ENCODE results near the gene OGFOD3. TPM values are rescaled to one million over a fixed set of nuclear protein-coding genes. Genes with fewer than 3 reads are reported as not detected.
A peak's percentile ranks its signal among the peaks of the same experiment; 100 is the strongest.
"Not testable (repeated sequence)": the region's sequence is repeated elsewhere in the genome, so short reads cannot be mapped to it uniquely, and the experiment has no call there.

OGFOD3 gene
- 11.2 TPM for total RNA-seq
- polyA plus RNA-seq: 14.1 TPM
- long read RNA-seq, donor 1: 0 reads
- long read RNA-seq, donor 2, full-length matches to known transcripts: 12 of 25 reads
- long read RNA-seq, donor 2, partial matches to known transcripts: 13 of 25 reads
- long read RNA-seq, donor 2, other reads (novel, unspliced or antisense): 0 of 25 reads
- long read RNA-seq, donor 3, full-length matches to known transcripts: 6 of 12 reads
- long read RNA-seq, donor 3, partial matches to known transcripts: 6 of 12 reads
- long read RNA-seq, donor 3, other reads (novel, unspliced or antisense): 0 of 12 reads
- long read RNA-seq, donor 4, full-length matches to known transcripts: 8 of 8 reads
- long read RNA-seq, donor 4, partial matches to known transcripts: 0 of 8 reads
- long read RNA-seq, donor 4, other reads (novel, unspliced or antisense): 0 of 8 reads
- long read RNA-seq, donor 5, full-length matches to known transcripts: 5 of 166 reads
- long read RNA-seq, donor 5, partial matches to known transcripts: 92 of 166 reads
- long read RNA-seq, donor 5, other reads (novel, unspliced or antisense): 69 of 166 reads
- long read RNA-seq, donor 6, partial matches to known transcripts: 11 of 15 reads
- long read RNA-seq, donor 6, other reads (novel, unspliced or antisense): 0 of 15 reads
- long read RNA-seq, donor 7, full-length matches to known transcripts: 3 of 3 reads
- long read RNA-seq, donor 7, partial matches to known transcripts: 0 of 3 reads
- long read RNA-seq, donor 7, other reads (novel, unspliced or antisense): 0 of 3 reads
- long read RNA-seq, donor 8, full-length matches to known transcripts: 5 of 5 reads
- long read RNA-seq, donor 8, partial matches to known transcripts: 0 of 5 reads
- long read RNA-seq, donor 8, other reads (novel, unspliced or antisense): 0 of 5 reads
- long read RNA-seq, donor 9, full-length matches to known transcripts: 3 of 3 reads
- long read RNA-seq, donor 9, partial matches to known transcripts: 0 of 3 reads
- long read RNA-seq, donor 9, other reads (novel, unspliced or antisense): 0 of 3 reads
- long read RNA-seq, donor 10, full-length matches to known transcripts: 4 of 4 reads
- long read RNA-seq, donor 10, partial matches to known transcripts: 0 of 4 reads
- long read RNA-seq, donor 10, other reads (novel, unspliced or antisense): 0 of 4 reads

GRCh38 chr17:82418001-82418986, at the start of gene OGFOD3, which contains the start of gene HEXD:
OGFOD3 (minus strand) TSS chr17:82418586; CDS start chr17:82418485, 101 bp downstream.
HEXD (plus strand) TSS chr17:82418347; CDS start chr17:82419800, 1,453 bp downstream.
- Histone ChIP-seq H3K4me3 (ENCODE audit: low read length in 2 of 2) (peak within 1 kb of the TSS; percentile 64 to 99), H3K27me3 (ENCODE audit: control insufficient read depth in 2 of 2, insufficient read depth in 1 of 2, low read length in 1 of 2) (no peaks in the 10 kb centered on the region), H3K4me1 (ENCODE audit: control insufficient read depth in 2 of 2, insufficient read depth in 2 of 2, low read length in 2 of 2) (peaks cover 17 to 22% of the 10 kb centered on the region in 2 donors), H3K9me3 (ENCODE audit: control insufficient read depth in 2 of 2, insufficient read depth in 1 of 2, low read length in 1 of 2) (peaks cover 1 to 5% of the 10 kb centered on the region in 2 donors), H3K36me3 (ENCODE audit: control insufficient read depth in 2 of 2, insufficient read depth in 2 of 2, low read length in 1 of 2) (peaks cover under 1 to 7% of the 10 kb centered on the region in 2 donors), H3K27ac (ENCODE audit: low read depth in 1 of 2, low read length in 1 of 2) (peak within 1 kb of the TSS; percentile 68 to 97)
- WGBS: 2% methylated on average over 108 of the region's 108 CpGs
- peak in 8 of 9 donors; percentile 43 to 94 (median 82) for DNase-seq (ENCODE audit: low read depth in 6 of 9, low spot score in 9 of 9)

DNA sequence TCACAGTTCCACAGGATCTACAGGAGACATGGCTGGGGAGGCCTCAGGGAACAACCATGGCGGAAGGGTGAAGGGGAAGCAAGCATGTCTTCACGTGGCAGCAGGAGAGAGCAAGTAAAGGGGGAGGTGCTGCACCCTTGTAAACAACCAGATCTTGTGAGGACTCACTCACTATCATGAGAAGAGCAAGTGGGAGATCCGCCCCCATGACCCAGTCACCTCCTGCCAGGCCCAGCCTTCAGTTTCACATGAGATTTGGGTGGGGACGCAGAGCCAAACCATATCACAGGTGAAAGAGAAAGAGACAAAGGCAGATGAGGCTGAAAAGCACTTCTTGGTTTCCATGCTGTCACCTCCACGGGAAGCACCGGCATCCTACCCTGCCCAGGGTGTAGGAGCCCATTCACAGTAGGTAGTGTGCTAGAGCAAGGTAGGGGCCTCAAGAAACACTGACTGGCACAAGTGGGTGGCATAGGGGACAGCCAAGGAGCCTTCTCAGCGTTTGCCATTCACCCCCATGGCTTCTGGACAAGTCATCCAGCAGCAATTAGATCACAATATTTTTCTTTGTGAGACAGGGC, 46.7 kb upstream of the OGFOD3 start:
- Histone ChIP-seq H3K27ac (ENCODE audit: low read depth in 1 of 2, low read length in 1 of 2) (no peak overlapping the region), H3K36me3 (ENCODE audit: control insufficient read depth in 2 of 2, insufficient read depth in 2 of 2, low read length in 1 of 2) (peaks cover 90 to 97% of the 10 kb centered on the region in 2 donors), H3K27me3 (ENCODE audit: control insufficient read depth in 2 of 2, insufficient read depth in 1 of 2, low read length in 1 of 2) (no peaks in the 10 kb centered on the region), H3K4me3 (ENCODE audit: low read length in 2 of 2) (no peak overlapping the region), H3K9me3 (ENCODE audit: control insufficient read depth in 2 of 2, insufficient read depth in 1 of 2, low read length in 1 of 2) (no peaks in the 10 kb centered on the region), H3K4me1 (ENCODE audit: control insufficient read depth in 2 of 2, insufficient read depth in 2 of 2, low read length in 2 of 2) (peaks cover 0 to 3% of the 10 kb centered on the region in 2 donors)
- DNase-seq (ENCODE audit: low read depth in 6 of 9, low spot score in 9 of 9): no peak
- 97% methylated on average over 7 of the region's 7 CpGs for WGBS

DNA sequence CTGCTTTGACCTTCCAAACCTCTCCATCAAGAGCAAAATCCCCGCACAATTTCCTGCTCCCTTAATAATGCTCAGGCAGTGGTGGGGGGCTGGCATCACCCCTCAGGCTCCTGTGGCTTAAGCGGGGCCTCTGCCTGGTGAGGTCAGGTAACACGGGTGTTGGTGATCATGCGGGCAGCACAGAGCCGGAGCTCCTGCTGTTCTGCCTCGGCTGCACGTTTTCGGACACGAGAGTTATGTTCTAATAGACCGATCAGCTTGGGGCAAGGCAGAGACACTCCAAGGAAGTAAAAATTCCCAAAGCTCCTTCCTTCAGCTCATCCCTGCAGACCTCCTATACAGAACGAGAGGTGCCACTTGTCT, 46.2 kb upstream of the OGFOD3 start:
- H3K36me3 ChIP-seq (ENCODE audit: control insufficient read depth in 2 of 2, insufficient read depth in 2 of 2, low read length in 1 of 2): peaks cover 87 to 95% of the 10 kb centered on the region in 2 donors
- H3K27me3 ChIP-seq (ENCODE audit: control insufficient read depth in 2 of 2, insufficient read depth in 1 of 2, low read length in 1 of 2): no peaks in the 10 kb centered on the region
- peaks cover under 1 to 7% of the 10 kb centered on the region in 2 donors for H3K4me1 ChIP-seq (ENCODE audit: control insufficient read depth in 2 of 2, insufficient read depth in 2 of 2, low read length in 2 of 2)
- no peaks in the 10 kb centered on the region for H3K9me3 ChIP-seq (ENCODE audit: control insufficient read depth in 2 of 2, insufficient read depth in 1 of 2, low read length in 1 of 2)
- no peak overlapping the region for H3K4me3 ChIP-seq (ENCODE audit: low read length in 2 of 2)
- no peak for DNase-seq (ENCODE audit: low read depth in 6 of 9, low spot score in 9 of 9)
- no peak overlapping the region for H3K27ac ChIP-seq (ENCODE audit: low read depth in 1 of 2, low read length in 1 of 2)
- WGBS: 98% methylated on average over 11 of the region's 11 CpGs

GRCh38 chr17:82463925-82464566, 45.7 kb upstream of the OGFOD3 start:
- peaks cover 6 to 11% of the 10 kb centered on the region in 2 donors for H3K4me1 ChIP-seq (ENCODE audit: control insufficient read depth in 2 of 2, insufficient read depth in 2 of 2, low read length in 2 of 2)
- peaks cover 82 to 91% of the 10 kb centered on the region in 2 donors for H3K36me3 ChIP-seq (ENCODE audit: control insufficient read depth in 2 of 2, insufficient read depth in 2 of 2, low read length in 1 of 2)
- 95% methylated on average over 7 of the region's 7 CpGs for WGBS
- no peak for DNase-seq (ENCODE audit: low read depth in 6 of 9, low spot score in 9 of 9)
- H3K9me3 ChIP-seq (ENCODE audit: control insufficient read depth in 2 of 2, insufficient read depth in 1 of 2, low read length in 1 of 2): no peaks in the 10 kb centered on the region
- no peaks in the 10 kb centered on the region for H3K27me3 ChIP-seq (ENCODE audit: control insufficient read depth in 2 of 2, insufficient read depth in 1 of 2, low read length in 1 of 2)
- H3K4me3 ChIP-seq (ENCODE audit: low read length in 2 of 2): no peak overlapping the region
- no peak overlapping the region for H3K27ac ChIP-seq (ENCODE audit: low read depth in 1 of 2, low read length in 1 of 2)

GRCh38 chr17:82463391-82463790, 45.0 kb upstream of the OGFOD3 start:
- Histone ChIP-seq H3K9me3 (ENCODE audit: control insufficient read depth in 2 of 2, insufficient read depth in 1 of 2, low read length in 1 of 2) (no peaks in the 10 kb centered on the region), H3K36me3 (ENCODE audit: control insufficient read depth in 2 of 2, insufficient read depth in 2 of 2, low read length in 1 of 2) (peaks cover 77 to 84% of the 10 kb centered on the region in 2 donors), H3K27me3 (ENCODE audit: control insufficient read depth in 2 of 2, insufficient read depth in 1 of 2, low read length in 1 of 2) (no peaks in the 10 kb centered on the region), H3K4me3 (ENCODE audit: low read length in 2 of 2) (no peak overlapping the region), H3K27ac (ENCODE audit: low read depth in 1 of 2, low read length in 1 of 2) (no peak overlapping the region), H3K4me1 (ENCODE audit: control insufficient read depth in 2 of 2, insufficient read depth in 2 of 2, low read length in 2 of 2) (peaks cover 6 to 11% of the 10 kb centered on the region in 2 donors)
- 97% methylated on average over 6 of the region's 6 CpGs for WGBS
- no peak for DNase-seq (ENCODE audit: low read depth in 6 of 9, low spot score in 9 of 9)

- no peaks in the 10 kb centered on the region for H3K9me3 ChIP-seq (ENCODE audit: control insufficient read depth in 2 of 2, insufficient read depth in 1 of 2, low read length in 1 of 2)
- no peak for DNase-seq (ENCODE audit: low read depth in 6 of 9, low spot score in 9 of 9)
- peaks cover 13 to 18% of the 10 kb centered on the region in 2 donors for H3K4me1 ChIP-seq (ENCODE audit: control insufficient read depth in 2 of 2, insufficient read depth in 2 of 2, low read length in 2 of 2)
- 92% methylated on average over 10 of the region's 10 CpGs for WGBS
- peaks cover 67 to 70% of the 10 kb centered on the region in 2 donors for H3K36me3 ChIP-seq (ENCODE audit: control insufficient read depth in 2 of 2, insufficient read depth in 2 of 2, low read length in 1 of 2)
- H3K27me3 ChIP-seq (ENCODE audit: control insufficient read depth in 2 of 2, insufficient read depth in 1 of 2, low read length in 1 of 2): no peaks in the 10 kb centered on the region
- no peak overlapping the region for H3K4me3 ChIP-seq (ENCODE audit: low read length in 2 of 2)
- no peak overlapping the region for H3K27ac ChIP-seq (ENCODE audit: low read depth in 1 of 2, low read length in 1 of 2)
Observed at GRCh38 chr17:82461827-82462524, 43.6 kb upstream of the OGFOD3 start.

- H3K36me3 ChIP-seq (ENCODE audit: control insufficient read depth in 2 of 2, insufficient read depth in 2 of 2, low read length in 1 of 2): peaks cover 49 to 51% of the 10 kb centered on the region in 2 donors
- H3K27ac ChIP-seq (ENCODE audit: low read depth in 1 of 2, low read length in 1 of 2); DNase-seq (ENCODE audit: low read depth in 6 of 9, low spot score in 9 of 9); H3K27me3 ChIP-seq (ENCODE audit: control insufficient read depth in 2 of 2, insufficient read depth in 1 of 2, low read length in 1 of 2); H3K4me3 ChIP-seq (ENCODE audit: low read length in 2 of 2); H3K9me3 ChIP-seq (ENCODE audit: control insufficient read depth in 2 of 2, insufficient read depth in 1 of 2, low read length in 1 of 2): not testable (repeated sequence)
- peaks cover 14 to 20% of the 10 kb centered on the region in 2 donors for H3K4me1 ChIP-seq (ENCODE audit: control insufficient read depth in 2 of 2, insufficient read depth in 2 of 2, low read length in 2 of 2)
- 97% methylated on average over 9 of the region's 9 CpGs for WGBS
Observed at GRCh38 chr17:82459936-82460335, 41.5 kb upstream of the OGFOD3 start.

Data from thymus (tissue), 14 donors.